ENCODE results near the gene DPYD.

DPYD gene

DNA sequence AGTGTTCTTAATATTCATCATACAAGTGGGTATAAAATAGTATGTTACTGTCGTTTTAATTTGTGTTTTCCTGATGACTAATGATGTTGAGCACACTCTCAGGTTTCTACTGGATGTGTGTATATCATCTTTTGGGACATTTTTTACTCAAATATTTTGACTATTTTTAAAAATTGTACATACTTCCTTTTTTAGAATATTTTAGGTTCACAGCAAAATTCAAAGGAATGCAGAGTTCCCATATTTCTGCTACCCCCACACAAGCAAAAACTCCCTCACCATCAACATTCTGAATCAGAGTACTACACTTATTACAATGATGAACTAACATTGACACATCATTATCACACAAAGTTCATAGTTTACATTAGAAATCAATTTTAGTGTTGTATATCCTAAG lies 114.5 kb downstream of the DPYD start:
- no peak overlapping the region for H3K4me3 ChIP-seq (ENCODE audit: control insufficient read depth, low read depth, low read length)
- TF ChIP-seq, protein P1, sequence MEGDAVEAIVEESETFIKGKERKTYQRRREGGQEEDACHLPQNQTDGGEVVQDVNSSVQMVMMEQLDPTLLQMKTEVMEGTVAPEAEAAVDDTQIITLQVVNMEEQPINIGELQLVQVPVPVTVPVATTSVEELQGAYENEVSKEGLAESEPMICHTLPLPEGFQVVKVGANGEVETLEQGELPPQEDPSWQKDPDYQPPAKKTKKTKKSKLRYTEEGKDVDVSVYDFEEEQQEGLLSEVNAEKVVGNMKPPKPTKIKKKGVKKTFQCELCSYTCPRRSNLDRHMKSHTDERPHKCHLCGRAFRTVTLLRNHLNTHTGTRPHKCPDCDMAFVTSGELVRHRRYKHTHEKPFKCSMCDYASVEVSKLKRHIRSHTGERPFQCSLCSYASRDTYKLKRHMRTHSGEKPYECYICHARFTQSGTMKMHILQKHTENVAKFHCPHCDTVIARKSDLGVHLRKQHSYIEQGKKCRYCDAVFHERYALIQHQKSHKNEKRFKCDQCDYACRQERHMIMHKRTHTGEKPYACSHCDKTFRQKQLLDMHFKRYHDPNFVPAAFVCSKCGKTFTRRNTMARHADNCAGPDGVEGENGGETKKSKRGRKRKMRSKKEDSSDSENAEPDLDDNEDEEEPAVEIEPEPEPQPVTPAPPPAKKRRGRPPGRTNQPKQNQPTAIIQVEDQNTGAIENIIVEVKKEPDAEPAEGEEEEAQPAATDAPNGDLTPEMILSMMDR (conservative IDR thresholded peaks at IDR 0.05; ENCODE audit: control insufficient read depth, insufficient read depth, low read depth, low read length): no peak
- DNase-seq (ENCODE audit: low read depth): no peak

- DNase-seq (ENCODE audit: low read depth): no peak
- H3K4me3 ChIP-seq (ENCODE audit: control insufficient read depth, low read depth, low read length): no peak overlapping the region
- TF ChIP-seq, protein P1 (conservative IDR thresholded peaks at IDR 0.05; ENCODE audit: control insufficient read depth, insufficient read depth, low read depth, low read length): no peak
Measured at GRCh38 chr1:97805093-97805492, 115.7 kb downstream of the DPYD start.

DNA sequence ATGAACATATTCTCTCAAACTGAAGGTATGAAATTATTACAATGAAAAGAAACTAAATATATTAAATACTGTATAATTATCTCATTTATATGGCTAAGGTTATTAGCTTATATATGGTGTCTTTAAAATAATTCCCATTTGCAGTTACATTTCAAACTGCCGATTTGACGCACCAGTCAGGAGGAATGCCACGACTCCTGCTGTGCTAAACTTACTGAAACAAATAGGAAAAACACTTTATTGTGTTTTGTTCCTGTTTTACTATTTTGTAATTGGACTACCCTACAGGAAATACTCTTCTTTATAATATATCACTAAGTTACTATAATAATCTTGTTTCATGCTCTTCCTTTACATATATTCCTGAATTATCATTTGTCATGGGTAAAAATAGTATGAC lies 117.8 kb downstream of the DPYD start:
- TF ChIP-seq, protein P1 (conservative IDR thresholded peaks at IDR 0.05; ENCODE audit: control insufficient read depth, insufficient read depth, low read depth, low read length): no peak
- DNase-seq (ENCODE audit: low read depth): no peak
- no peak overlapping the region for H3K4me3 ChIP-seq (ENCODE audit: control insufficient read depth, low read depth, low read length)

GRCh38 chr1:97802011-97802410 lies 118.8 kb downstream of the DPYD start:
- no peak overlapping the region for H3K4me3 ChIP-seq (ENCODE audit: control insufficient read depth, low read depth, low read length)
- TF ChIP-seq, protein P1 (conservative IDR thresholded peaks at IDR 0.05; ENCODE audit: control insufficient read depth, insufficient read depth, low read depth, low read length): no peak
- DNase-seq (ENCODE audit: low read depth): no peak

- TF ChIP-seq, protein P1 (conservative IDR thresholded peaks at IDR 0.05; ENCODE audit: control insufficient read depth, insufficient read depth, low read depth, low read length): no peak
- no peak overlapping the region for H3K4me3 ChIP-seq (ENCODE audit: control insufficient read depth, low read depth, low read length)
- DNase-seq (ENCODE audit: low read depth): peak; percentile 68
Measured at GRCh38 chr1:97797403-97798183, 123.2 kb downstream of the DPYD start.

DNA sequence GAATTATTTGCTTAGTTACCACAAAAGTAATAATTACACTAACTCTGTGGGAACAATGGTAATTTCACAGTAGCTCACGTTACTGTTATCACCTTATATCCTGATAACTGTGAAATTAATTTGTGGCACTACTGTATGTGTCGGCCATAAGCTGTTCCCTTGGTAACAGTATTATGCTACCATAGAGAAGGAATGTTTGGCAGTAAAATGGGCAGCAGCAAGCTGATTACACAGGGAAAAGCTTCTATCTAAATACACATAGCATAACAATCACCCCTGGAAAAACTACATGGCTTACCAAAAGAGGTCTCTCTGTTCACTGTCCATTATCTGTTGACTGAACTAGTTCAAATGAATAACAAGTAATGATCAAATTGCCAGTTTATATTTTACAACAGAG lies 124.1 kb downstream of the DPYD start:
- H3K4me3 ChIP-seq (ENCODE audit: control insufficient read depth, low read depth, low read length): no peak overlapping the region
- no peak for DNase-seq (ENCODE audit: low read depth)
- TF ChIP-seq, protein P1 (conservative IDR thresholded peaks at IDR 0.05; ENCODE audit: control insufficient read depth, insufficient read depth, low read depth, low read length): no peak

All from fibroblast of mammary gland (primary cell).